Suppressor macrophage treated with lipopolysaccharide for 4 hours (primary cell): Measurements from ENCODE around the gene TTYH2.
A peak's percentile ranks its signal among the peaks of the same experiment; 100 is the strongest.

Experiments
- DNase-seq: peaks from one replicate; pipeline ENCODE4 v3.0.0-alpha.2; 2020

The TTYH2 gene

DNA sequence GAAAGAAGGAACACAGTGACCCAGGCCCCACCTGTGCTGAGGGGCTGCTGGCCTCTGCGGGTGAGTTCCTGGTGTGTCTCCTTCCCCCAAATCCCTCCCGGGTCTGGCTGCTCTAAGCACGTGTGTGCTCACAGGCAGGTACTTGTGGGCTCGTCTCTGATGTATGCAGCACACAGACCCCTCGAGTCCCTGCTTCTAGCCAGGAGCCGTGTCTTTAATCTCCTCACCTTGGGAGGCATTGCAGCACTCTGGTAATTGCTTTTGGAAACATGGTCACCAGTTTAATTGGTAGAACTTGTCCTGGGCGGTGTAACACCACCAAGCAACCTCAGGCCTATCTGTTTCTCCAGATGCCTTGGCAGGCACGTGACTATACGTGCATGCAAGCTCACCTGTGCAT, 18.7 kb upstream of the TTYH2 start:
- no peak for DNase-seq

DNA sequence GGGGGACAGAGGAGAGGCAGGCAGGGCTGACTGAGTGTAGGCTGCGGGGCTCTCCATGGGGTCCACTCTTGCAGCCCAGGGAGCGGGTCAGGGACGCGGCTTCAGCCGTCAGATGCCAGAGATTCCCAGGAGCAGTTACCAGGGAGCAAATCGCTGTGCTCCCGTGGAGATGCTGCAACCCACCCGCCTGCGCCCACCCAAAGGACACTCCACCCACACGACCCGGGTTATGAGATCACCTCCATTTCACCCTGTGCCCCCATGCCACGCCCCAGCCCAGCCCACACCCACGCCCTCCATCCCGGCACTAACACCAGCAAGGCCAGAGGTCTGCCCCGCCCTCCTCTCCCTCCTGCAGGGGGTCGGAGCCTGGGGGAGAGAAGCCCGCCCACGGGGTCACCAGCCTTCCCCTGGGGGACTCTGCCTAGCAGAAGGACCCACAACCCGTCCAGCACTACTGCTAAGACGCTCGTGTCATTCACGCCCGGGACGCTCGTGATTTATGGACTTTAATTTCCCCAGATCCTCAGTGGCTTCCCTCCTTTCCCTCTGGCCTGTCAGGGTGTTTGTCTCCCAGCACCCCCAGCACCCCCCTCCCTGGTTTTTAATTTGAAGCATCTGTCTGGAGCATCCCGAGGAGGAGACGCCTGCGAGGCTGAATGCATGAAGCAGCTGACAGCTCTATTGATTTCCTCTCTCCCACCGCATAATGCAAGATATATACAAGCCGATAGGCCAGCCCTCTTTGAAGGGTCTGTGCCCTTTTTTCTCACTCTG, 16.6 kb upstream of the TTYH2 start:
- DNase-seq, result no peak

DNA sequence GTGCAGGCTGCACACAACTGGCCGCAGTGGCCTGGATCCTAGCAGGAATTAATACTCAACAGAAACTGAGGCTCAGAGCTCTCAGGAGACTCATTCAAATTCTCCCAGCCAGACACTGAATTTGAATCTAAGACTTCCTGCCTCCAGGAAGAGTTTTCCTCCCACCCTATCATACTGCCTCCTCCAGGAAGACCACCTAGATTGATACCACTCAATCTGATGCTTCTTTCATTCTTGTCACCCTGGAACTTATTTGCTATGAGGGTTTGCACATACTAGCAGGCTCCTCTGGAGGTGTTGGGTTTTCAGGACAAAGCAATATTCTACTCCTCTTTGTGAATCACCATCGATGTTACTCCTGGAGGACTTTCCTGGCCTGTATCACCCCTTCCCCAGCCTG, 15.6 kb upstream of the TTYH2 start:
- no peak for DNase-seq

DNA sequence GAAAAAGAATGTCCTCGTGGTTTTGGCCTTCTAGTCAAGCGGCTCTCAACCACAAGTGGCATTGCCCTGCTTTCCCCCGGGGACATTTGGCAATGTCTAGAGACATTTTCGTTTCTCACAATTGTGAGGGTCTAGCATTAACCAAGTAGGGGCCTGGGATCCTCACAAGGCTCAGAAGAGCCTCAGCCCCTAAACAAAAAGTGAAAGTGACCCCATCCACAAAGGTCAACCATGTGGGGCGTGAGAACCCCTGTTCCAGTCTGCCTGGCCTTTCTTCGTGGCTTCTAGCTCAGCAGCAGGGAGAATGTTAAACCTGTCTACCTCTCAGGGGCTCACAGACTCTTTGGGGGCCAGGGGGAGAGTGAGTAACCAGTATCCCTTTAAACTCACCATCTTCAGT, 14.7 kb upstream of the TTYH2 start:
- no peak for DNase-seq

DNA sequence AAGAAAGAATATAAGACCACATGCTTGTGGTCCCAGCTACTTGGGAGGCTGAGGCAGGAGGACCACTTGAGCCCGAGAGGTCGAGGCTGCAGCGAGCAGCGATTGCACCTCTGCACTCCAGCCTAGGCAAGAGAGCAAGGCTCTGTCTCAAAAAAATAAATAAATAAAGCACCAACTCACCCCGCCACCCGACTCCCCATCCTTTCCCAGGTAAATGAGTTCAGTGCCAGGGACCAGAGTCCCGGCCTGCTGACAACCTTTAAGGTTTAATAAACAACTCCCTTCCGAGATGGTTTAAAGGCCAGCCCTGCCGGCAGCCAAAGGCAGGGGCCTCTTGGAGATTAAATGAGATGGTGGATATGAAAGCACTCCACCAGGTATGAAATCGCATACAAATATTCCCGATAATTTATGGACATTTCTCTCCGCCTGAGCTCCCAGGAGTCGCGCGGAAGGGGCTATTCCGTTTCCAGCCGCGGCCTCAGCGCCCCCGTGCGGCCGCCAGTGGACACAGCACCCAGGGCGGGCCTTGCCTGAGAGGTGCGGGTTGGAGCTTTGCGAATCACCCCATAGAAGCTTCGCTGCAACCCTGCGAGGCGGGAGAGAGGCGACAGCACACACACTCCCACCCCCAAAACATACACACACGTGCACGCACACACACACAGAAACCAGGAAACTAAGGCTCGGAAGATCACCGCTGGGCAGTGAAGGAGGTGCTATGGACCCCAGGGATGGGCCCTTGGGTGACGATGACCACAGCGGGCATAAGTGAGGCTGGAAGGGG, 13.9 kb upstream of the TTYH2 start:
- DNase-seq, result peak; percentile 77

DNA sequence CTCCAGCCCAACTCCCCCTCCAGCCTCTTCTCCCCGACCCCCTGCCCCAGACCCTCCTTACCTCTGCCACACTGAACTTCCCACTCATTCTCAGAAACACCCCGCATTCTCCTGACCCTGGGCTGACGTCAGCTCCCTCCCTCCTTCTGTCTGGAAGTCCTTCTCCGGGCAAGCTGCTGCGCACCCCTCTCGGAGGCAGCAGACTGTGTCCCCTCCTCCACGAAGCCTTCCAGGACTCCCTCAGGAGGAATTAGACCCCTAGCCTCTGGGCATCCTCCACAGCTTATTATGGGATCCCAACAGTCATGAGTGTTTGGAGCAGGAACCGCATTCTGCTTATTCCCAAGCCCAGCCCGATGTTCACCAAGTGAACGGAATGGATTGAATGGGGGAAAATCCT, 13.3 kb upstream of the TTYH2 start:
- DNase-seq, result no peak

DNA sequence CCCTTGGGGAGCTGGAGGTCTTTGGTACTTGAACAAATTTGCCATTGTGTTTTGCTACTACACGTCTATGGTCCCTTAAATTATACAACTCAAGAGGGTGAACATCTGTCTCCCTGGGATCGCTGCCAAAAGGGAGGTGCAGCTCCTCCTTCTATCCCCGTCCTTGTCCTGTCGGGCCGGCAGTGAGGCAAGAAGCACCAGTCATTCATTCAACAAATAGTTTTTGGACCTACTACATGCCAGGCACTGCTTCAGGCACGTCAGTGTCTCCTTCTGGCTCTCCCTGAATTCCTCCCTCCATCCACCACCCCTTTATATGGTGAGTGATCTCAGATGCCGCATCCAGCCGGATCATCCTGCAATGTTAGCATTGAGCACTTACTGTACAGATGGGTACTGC, 12.1 kb upstream of the TTYH2 start:
- DNase-seq, result no peak

DNA sequence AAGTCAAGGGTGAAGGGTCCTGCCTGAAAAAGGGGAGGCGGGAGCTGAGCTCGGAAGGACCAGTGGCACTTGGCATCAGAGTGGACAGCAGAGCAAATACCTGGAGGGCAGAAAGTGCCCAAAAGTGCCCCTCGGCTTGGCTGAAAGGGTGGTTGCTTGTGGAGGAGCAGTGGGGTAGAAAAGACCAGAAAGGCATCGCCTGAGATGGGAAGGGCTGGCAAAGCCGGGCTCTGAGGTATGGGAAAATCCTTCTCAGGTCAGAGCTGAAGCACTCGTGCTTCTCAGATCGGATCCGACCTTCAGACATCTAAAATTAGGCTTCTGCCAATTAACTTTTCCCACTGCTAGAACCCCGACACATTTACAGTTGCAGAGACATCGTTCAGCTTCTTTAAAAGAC, 11.4 kb upstream of the TTYH2 start:
- no peak for DNase-seq

DNA sequence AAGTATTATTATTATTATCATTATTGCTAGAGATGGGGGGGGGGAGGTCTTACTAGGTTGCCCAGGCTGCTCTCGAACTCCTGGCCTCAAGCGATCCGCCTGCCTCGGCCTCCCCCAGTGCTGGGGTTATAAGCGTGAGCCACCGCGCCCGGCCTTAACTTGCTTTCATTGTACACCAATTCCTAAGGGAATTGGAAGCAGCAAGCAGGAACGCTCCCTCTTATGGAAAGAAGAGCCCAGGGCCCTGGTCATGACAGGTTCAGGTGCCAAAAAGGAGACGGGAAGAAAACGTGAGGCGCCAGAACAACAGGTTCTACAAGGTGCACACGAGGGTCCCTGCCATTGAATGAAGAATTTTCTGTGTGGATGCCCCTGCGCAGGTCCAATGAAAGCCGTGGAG, 10.4 kb upstream of the TTYH2 start:
- no peak for DNase-seq

DNA sequence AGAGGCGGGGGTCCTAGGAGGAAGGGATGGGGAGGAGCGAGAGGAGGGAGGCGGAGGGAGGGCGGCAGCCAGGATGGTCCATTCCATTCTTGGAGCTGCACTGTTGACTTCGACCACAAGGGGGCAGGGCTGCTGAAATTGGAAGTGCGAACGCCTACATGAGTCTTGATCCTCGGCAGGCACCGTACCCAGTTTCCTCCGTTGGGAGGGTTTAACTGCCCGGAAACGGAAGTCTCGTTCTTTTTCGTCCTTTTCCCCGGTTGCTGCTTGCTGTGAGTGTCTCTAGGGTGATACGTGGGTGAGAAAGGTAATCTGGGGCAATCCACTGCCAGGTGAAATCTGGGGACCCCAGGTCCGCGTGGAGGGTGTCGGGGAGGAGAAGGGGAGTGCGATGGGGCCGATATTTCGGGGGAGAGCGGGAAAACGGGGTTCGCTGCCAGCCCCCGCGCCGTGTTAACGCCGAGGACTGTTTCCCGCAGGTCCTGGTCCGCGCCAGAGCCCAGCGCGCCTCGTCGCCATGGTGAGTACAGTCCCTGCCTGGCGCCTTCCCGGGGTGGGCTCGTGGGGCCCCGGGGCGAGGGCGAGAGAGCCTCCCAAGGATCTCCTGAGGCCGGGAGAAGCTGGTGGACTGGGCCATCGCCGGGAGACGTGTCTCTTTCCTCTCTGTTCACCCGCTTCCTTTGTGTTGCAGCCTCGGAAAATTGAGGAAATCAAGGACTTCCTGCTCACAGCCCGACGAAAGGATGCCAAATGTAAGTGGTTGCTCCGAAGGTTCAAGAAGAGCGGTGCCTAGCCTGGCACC, 9.7 kb upstream of the TTYH2 start, which contains the start of gene RPL38:
TSS of gene RPL38 (plus strand) at position 240 of the 802 bp plus-strand sequence. CDS start at position 518, 278 bp downstream.
- DNase-seq, result peak; percentile 98

DNA sequence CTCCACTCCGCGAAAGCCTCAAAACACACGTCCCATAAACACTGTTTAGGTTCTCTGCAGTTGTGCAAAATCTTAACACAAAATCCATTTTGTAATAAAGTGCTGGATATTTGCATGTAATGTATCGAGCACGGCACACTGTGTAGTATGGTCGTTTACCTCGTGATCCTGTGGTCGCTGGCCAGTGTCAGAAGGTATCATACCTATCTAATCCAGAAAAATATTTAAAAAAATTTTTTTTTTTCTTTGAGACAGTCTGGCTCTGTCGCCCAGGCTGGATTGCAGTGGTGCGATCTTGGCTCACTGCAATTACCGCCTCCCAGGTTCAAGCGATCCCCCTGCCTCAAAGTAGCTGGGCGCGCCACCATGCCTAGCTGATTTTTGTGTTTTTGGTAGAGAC, 8.9 kb upstream of the TTYH2 start:
- DNase-seq, result no peak

DNA sequence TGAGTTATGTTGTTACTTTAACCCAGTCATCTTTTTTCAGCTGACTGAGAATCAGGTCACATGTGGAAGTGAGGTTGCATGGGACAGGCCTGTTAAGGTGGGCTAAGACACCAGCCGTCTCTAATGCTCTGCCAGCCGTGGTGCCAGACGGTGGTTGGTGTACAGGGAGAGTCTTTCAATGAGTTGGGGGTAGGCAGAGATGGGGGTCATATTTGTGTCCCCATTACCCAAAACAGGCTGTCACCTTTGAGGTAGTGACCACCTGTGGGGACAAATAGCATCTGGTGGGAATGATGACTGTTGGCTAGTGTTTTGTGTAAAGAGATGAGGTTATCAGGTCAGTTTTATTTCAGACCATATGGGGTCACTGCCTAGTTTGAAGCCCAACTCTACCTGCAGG, 8.1 kb upstream of the TTYH2 start:
- DNase-seq, result no peak

DNA sequence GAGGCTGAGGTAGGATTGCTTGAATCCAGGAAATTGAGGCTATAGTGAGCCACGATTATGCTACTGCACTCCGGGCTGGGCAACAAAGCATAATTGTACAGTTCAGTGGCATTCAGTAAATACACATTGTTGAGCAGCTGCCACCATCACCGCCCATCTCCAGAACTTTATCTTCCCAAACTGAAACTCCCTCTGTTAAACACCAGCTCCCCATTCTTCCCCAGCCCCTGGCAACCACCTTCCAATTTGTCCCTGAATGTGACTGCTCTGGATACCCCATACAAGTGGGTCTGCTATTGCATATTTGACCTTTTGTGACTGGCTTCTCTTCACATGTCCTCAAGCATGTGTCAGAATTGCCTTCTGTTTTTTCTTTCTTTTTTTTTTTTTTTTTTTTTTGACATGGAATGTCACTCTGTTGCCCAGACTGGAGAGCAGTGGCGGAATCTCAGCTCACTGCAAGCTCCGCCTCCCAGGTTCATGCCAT, 7.0 kb upstream of the TTYH2 start:
- no peak for DNase-seq

DNA sequence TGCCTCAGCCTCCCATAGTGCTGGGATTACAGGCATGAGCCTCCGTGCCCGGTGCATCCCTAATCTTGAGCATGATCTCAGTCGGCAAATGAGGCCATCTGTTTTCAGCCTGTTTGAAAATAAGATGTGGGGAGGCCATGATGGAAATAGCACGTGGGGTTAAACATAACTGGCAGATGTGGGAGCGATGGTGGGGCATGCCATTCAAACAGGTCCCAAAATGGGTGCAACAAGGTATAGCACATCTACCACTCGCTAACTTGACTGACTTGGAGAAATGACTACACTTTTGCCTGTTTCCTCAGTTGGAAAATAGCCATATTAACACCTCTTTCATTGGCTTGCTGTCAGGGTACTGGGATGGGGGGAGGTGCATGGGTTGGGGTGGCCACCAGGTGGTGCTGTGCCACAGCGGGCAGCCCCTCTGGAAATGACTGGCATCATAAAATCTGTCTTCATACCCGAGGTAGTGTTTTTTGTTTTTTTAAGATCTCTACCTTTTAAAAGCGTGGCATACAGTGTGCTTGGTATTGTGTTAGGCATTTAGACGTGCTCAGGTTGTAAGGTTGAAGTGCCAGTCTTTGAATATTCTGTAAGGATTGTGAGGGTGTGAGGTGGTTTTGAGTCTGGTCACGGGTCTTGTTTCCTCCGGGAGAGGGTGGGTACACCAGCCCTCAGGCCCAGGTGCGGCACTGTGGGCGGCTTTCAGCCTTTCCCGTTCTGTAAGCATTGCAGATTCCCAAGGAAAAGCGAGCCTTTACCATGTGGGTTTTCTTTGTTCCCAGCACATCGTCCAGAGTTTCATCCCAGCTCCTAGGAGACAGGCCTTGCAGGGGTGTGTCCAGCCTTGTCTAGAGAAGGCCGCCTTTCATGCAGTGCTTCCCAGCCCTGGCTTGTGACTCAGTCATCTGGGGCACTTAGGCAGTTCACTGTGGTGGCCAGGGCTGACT, 2.9 kb upstream of the TTYH2 start:
- peak; percentile 74 for DNase-seq

DNA sequence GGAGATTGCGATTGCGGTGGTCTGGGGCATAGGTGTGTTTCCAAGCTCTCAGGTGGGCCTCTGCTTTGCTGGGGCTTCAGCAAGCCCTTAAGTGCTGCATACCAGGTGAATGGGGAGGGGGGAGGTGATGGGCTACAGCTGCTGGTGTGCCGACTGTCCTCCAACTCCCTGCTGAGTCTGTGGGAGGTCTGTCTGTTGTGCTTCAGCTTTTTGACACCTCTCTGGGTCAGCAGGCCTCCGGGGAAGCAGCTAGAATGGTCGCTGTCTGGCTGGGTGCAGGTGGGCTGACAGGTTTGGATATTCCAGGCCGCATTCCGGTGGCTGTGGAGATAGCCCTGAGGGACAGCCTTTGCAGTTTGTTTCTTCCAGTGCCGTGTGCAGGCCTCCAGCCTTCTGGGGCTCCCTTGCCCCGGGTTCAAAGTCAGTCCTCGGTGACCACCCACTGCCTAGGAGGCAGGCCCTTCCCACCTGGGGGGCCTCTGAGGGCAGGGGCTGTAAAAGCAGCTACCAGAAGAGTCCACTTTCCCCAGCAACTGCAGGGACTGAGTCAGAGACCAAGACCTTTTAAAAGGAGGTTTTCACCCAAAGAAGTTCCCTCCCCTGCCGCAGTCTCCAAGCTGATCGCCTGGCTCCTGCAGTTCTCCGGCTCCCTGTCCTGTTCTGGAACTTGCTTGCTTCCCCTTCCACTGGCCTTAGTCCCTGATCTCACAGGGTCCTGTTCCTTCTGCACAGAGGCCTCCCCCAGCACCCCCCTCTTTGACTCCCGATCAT, 2.0 kb upstream of the TTYH2 start:
- DNase-seq, result peak; percentile 38

DNA sequence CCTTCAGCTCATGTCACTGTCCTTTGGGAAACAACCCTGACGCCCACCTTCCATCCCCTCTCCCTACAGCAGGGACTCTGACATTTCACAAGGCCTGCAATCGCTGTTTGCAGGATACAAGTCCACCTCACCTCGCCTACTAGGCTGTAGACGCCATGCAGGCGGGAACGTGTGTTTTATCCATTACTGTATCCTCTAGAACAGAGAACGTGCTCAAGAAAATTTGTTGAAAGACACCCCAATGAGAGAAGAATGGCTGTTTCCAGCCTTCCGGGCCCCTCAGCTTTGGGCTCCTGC, 1.5 kb upstream of the TTYH2 start:
- DNase-seq, result no peak

DNA sequence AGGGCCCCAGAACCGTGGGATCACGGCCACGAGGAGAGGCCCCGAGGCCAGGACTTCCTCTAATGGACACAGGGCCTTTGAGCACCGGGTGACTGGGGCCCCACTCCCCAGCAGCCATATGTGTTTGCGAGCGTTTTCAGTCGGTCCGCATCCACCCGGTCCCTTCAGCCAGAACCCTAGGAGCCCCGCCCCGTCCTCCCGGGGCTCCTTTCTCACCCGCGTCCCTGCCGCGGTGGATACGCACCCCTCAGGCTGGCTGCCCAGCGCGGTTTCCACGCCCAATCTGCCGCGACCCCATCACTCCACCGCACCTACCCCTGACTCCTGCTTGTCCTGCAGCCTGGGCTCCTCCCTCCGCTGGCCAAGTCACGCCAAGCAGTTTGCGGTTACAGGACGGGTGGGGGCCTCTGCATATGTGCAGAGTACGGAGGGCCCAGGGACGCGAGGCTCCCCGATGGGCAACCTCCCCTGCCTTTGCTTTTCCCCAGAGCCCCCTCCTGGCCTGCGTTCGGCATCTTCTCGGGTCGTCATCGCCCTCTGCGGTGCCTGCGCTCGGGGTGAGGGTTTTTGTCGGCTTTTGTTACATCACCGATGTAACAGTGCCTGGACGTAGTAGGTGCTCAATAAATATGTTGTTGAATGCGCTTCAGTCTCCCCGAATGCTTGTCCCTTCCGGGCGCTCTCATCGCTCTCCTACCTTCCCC, 1.0 kb upstream of the TTYH2 start:
- peak; percentile 62 for DNase-seq

DNA sequence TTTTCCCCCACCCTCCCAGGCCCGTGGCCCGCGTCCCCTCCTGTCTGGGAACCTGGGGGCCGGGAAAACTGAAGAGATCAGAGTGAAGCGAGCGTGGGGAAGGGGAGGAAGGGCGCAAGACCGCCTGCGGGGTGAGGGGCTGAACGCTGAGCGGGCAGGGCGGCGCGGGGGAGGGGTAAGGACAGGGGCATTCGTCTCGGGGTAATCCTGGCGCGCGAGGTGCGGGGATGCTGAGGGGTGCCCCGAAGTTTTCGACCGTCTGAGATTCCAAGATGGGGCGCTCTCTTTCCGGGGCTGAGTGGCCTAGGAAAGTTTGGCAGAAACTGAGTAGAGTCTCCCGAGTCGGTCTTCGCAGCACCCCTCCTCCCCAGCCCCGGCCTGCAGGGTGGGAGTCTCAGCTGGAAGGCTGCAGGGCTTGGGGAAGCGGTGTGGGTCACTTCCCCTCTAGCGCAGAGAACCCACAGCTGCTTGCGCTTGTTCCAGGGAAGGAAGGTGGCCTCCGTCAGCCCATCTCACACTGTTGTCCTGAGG, 555 bp downstream of the TTYH2 start:
- peak; percentile 67 for DNase-seq

DNA sequence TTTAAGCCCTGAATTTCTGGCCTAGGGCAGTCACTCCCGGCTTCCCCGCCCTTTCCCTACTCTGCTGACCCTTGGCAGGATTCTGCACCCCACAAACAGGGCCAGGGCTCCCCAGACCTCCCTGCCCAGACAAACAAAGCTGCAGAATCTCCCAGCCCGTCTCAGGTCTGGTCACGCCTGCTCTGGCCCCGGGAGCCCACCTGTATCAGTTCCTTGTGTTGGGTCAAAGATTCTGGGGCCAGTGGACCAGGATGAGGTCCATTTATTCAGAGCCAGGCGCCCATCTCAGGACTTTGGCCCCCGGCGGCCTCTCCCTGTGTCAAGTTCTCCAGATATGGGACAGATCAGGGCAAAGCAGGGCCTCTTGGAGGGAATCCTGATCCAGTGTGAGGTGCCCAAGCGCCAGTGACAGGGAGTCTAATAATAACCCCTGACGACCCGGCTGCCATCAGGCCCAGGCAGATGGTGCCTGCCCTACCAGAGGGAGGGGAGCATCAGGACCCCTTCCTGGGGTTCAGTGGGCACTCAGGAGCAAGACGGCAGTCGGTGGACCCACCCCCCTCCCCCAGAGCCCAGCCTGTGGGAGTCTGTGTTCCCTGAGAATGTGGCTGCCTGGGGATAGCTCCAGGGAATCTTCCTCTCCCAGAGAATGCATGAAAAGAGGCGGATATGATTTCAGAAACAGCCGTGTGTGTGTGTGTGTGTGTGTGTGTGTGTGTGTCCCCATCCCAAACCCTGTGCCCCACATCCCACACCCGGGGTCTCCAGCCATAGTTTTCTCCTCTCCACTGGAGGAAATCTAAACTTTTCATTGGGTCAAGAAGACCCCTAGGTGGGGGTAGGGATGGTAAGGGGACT, 1.3 kb downstream of the TTYH2 start:
- DNase-seq, result no peak

DNA sequence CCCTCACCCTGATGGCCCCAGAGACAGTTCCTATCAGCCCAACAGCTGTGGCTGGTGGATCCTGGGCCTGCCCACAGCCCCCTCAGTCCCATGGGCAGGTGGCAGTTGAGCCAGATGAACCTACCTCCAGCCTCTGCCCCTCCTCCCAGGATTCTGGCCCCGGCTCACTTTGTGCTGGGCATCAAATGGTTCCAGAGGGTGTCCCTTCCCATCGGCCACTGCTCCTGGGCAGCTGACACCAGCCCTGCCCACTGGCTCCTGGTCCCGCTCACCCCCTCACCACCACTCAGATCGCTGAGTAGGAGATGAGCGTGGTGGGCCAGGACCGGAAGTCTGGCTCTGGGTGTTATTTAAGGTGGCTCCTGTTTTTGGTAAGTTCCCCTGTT, 2.0 kb downstream of the TTYH2 start:
- DNase-seq, result no peak
